DND-41 (cell line): ENCODE data around the gene HMCN1.

Experiments used
- ATAC-seq: fragments of 200-7000 bp; cut with Tn5 transposase; 3 replicates; pipeline ENCODE4 v1.9.1; 2021; ENCODE audit warnings: low read depth; ENCODE audit not compliant: insufficient read depth
- DNase-seq: peaks from one replicate; pipeline ENCODE4 v3.0.0-alpha.2; 2020
- H2AFZ ChIP-seq: 2 replicates; pipeline ENCODE4 v1.6.0; 2012; ENCODE audit warnings: low read depth, low read length
- H3K27ac ChIP-seq: 2 replicates; pipeline ENCODE4 v1.5.1; 2012; ENCODE audit warnings: low read length, inconsistent platforms
- H3K27me3 ChIP-seq: fragments of 200-600 bp; sonication (generic); 2 replicates; pipeline ENCODE4 v1.6.0; 2012; ENCODE audit warnings: low read length, mild to moderate bottlenecking, inconsistent platforms; ENCODE audit not compliant: insufficient read depth, poor library complexity
- H3K36me3 ChIP-seq: 2 replicates; pipeline ENCODE4 v1.5.1; 2012; ENCODE audit warnings: low read length, inconsistent platforms; ENCODE audit not compliant: insufficient read depth
- H3K4me1 ChIP-seq: 2 replicates; pipeline ENCODE4 v1.5.1; 2012; ENCODE audit warnings: mild to moderate bottlenecking, low read length; ENCODE audit not compliant: insufficient read depth
- H3K4me2 ChIP-seq: 2 replicates; pipeline ENCODE4 v1.6.0; 2012; ENCODE audit warnings: mild to moderate bottlenecking, moderate library complexity, low read length, inconsistent platforms; ENCODE audit not compliant: insufficient read depth
- H3K4me3 ChIP-seq, 2 experiments: fragments of 200-600 bp in 1 of 2; shearing (Covaris generic) in 1 of 2; 2 replicates each; pipeline ENCODE4 v1.5.1; 2012 to 2016; ENCODE audit warnings: inconsistent platforms in 2 of 2, low read length in 2 of 2, mild to moderate bottlenecking in 2 of 2, low read depth in 1 of 2, moderate library complexity in 1 of 2
- H3K79me2 ChIP-seq: 2 replicates; pipeline ENCODE4 v1.6.0; 2012; ENCODE audit warnings: low read length, inconsistent platforms; ENCODE audit not compliant: insufficient read depth
- H3K9ac ChIP-seq: 2 replicates; pipeline ENCODE4 v1.6.0; 2012; ENCODE audit warnings: low read depth, mild to moderate bottlenecking, inconsistent platforms, low read length, moderate library complexity
- H3K9me3 ChIP-seq: 2 replicates; pipeline ENCODE4 v1.5.1; 2012; ENCODE audit warnings: low read length, moderate library complexity, mild to moderate bottlenecking, inconsistent platforms; ENCODE audit not compliant: insufficient read depth, severe bottlenecking
- H4K20me1 ChIP-seq: 2 replicates; pipeline ENCODE4 v1.6.0; 2012; ENCODE audit warnings: low read length; ENCODE audit not compliant: insufficient read depth
- EZH2 ChIP-seq: IDR thresholded peaks from 3 replicates; pipeline ENCODE4 v1.6.1; 2012; ENCODE audit warnings: borderline replicate concordance, low read depth, mild to moderate bottlenecking, moderate library complexity, low read length, inconsistent platforms; ENCODE audit not compliant: severe bottlenecking
- TF ChIP-seq, protein P1 (sequence below): IDR thresholded peaks from 2 replicates; pipeline ENCODE4 v1.5.1; 2012; ENCODE audit warnings: borderline replicate concordance, low read length, moderate library complexity, mild to moderate bottlenecking; ENCODE audit not compliant: poor library complexity, severe bottlenecking; ENCODE audit errors: extremely low read depth

The HMCN1 gene

DNA sequence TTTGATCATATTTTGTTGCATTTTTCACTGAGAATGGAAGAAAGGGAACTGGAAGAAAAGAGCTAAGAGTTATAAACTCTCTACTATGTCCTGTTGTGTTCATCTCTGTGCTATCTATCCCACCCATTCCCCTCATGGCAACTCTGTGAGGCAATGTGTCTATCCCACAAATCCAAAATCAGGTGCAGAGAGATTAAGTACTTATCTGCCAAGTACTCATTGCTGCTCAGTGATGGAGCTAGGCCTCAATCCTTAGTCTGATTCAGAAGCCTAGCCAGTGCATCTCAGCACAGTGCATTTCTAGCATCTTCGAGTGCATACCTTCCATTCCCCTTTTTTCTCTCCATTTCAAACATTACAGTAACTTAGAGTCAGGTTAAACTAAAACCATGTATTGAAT is 370.3 kb downstream of the HMCN1 start:
- H4K20me1 ChIP-seq = no peaks in the 10 kb centered on the region
- no peak overlapping the region for H3K4me2 ChIP-seq
- H3K36me3 ChIP-seq = no peaks in the 10 kb centered on the region
- no peak overlapping the region for H2AFZ ChIP-seq
- DNase-seq (no peak), ATAC-seq (no peak)
- H3K79me2 ChIP-seq = no peaks in the 10 kb centered on the region
- H3K27me3 ChIP-seq = no peaks in the 10 kb centered on the region
- no peak overlapping the region for H3K4me3 ChIP-seq
- H3K27ac ChIP-seq = no peak overlapping the region
- TF ChIP-seq, protein P1, sequence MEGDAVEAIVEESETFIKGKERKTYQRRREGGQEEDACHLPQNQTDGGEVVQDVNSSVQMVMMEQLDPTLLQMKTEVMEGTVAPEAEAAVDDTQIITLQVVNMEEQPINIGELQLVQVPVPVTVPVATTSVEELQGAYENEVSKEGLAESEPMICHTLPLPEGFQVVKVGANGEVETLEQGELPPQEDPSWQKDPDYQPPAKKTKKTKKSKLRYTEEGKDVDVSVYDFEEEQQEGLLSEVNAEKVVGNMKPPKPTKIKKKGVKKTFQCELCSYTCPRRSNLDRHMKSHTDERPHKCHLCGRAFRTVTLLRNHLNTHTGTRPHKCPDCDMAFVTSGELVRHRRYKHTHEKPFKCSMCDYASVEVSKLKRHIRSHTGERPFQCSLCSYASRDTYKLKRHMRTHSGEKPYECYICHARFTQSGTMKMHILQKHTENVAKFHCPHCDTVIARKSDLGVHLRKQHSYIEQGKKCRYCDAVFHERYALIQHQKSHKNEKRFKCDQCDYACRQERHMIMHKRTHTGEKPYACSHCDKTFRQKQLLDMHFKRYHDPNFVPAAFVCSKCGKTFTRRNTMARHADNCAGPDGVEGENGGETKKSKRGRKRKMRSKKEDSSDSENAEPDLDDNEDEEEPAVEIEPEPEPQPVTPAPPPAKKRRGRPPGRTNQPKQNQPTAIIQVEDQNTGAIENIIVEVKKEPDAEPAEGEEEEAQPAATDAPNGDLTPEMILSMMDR = no peak
- TF ChIP-seq EZH2 = no peak
- no peak overlapping the region for H3K9ac ChIP-seq
- H3K9me3 ChIP-seq = no peaks in the 10 kb centered on the region
- no peaks in the 10 kb centered on the region for H3K4me1 ChIP-seq

DNA sequence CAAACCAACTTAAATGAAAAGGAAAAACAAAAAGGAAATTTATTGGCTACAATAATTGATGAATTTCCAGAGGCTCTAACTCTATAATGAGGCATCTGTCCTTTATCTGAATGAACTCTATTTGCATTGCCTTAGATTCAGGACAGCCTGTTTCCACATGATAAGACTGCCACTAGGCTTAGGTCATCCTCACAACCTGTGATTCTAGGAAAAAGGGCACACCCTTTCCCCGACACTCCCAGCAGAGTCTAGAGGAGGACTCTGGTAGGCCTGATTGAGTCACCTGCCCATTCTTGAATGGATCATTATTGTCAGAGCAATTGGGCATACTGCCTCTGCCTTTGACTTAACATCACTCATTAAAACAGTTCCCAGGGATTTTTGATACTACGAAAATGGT is 378.1 kb downstream of the HMCN1 start:
- H3K4me1 ChIP-seq = no peaks in the 10 kb centered on the region
- H4K20me1 ChIP-seq = no peaks in the 10 kb centered on the region
- DNase-seq = no peak
- H3K79me2 ChIP-seq = no peaks in the 10 kb centered on the region
- TF ChIP-seq, protein P1 = no peak
- TF ChIP-seq EZH2 = no peak
- no peaks in the 10 kb centered on the region for H3K9me3 ChIP-seq
- H3K9ac ChIP-seq = no peak overlapping the region
- no peak for ATAC-seq
- no peak overlapping the region for H2AFZ ChIP-seq
- no peak overlapping the region for H3K4me3 ChIP-seq
- H3K27ac ChIP-seq = no peak overlapping the region
- no peak overlapping the region for H3K4me2 ChIP-seq
- H3K27me3 ChIP-seq = no peaks in the 10 kb centered on the region
- H3K36me3 ChIP-seq = no peaks in the 10 kb centered on the region

DNA sequence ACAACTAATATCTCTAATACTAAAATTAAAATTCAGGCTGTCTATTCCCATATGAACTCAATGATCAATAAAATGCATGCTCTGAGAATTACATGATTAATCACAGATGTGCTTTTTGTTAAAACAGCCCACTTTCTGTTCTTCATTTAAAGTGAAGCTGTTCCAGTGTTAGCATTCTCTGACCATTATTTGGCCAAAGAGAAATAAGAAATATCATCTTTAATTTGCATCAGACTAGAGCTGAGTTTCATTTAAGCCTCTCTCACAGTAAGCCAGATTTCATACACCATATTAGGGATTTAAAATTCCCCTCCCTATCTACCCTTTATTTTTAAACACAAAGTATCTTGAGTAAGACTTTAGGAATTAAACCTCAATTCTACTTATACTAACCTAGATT is 379.3 kb downstream of the HMCN1 start:
- Histone ChIP-seq H3K4me3 (no peak overlapping the region), H4K20me1 (no peaks in the 10 kb centered on the region), H3K27me3 (no peaks in the 10 kb centered on the region), H3K9me3 (no peaks in the 10 kb centered on the region), H3K9ac (no peak overlapping the region), H3K4me2 (no peak overlapping the region), H3K4me1 (no peaks in the 10 kb centered on the region), H3K27ac (no peak overlapping the region), H3K36me3 (no peaks in the 10 kb centered on the region), H3K79me2 (no peaks in the 10 kb centered on the region), H2AFZ (no peak overlapping the region)
- TF ChIP-seq, protein P1 = no peak
- TF ChIP-seq EZH2 = no peak
- ATAC-seq = no peak
- DNase-seq = no peak

DNA sequence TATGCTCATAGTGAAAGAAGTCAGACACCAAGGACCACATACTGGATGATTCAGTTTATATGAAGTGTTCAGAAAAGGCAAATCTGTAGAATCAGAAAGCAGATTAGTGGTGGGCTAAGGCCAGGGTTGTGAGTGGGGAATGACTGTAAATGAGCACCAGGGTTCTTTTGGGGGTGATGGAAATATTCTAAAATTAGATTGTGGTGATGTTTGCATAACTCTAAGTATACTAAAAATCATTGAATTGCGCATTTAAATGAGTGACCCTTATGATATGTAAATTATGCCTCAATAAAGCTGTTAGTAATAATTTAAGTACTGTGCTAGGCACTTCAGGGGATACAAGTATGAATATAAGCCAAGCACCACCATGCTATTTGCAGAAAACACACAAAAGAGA is 384.5 kb downstream of the HMCN1 start:
- Histone ChIP-seq H3K9ac (no peak overlapping the region), H3K4me1 (no peaks in the 10 kb centered on the region), H3K27me3 (no peaks in the 10 kb centered on the region), H3K9me3 (no peaks in the 10 kb centered on the region), H4K20me1 (no peaks in the 10 kb centered on the region), H3K27ac (no peak overlapping the region), H2AFZ (no peak overlapping the region), H3K4me2 (no peak overlapping the region), H3K36me3 (no peaks in the 10 kb centered on the region), H3K4me3 (no peak overlapping the region), H3K79me2 (no peaks in the 10 kb centered on the region)
- ATAC-seq = no peak
- DNase-seq = no peak
- TF ChIP-seq, protein P1 = no peak
- TF ChIP-seq EZH2 = no peak
